ENCODE results near the gene TAB2.
"Not testable (repeated sequence)": the region's sequence is repeated elsewhere in the genome, so short reads cannot be mapped to it uniquely, and the experiment has no call there.

The TAB2 gene

DNA sequence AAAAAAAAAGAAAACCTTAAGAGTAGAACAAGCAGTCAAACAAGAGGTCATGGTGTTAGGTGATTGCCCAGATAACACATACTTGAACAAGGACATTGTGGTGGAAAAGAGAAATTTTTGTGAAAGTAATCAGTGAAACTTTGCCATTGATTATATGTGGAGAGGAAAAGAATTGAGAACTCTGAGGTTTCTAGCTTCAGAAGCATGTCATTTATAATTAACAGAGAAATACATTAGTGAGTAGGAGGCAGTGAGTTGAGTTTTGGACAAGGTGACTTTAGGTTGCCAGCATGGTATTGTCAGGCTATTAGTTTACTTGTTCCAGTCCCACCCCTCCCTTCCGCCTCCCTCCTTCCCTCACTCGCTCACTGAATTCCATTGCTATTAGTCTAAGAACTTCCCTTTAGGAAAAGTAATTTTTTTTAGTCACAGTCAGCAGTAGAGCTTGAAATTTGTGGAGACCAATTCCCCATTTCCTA lies 17.2 kb downstream of the TAB2 start:
- no peak for DNase-seq (ENCODE audit: low spot score)

DNA sequence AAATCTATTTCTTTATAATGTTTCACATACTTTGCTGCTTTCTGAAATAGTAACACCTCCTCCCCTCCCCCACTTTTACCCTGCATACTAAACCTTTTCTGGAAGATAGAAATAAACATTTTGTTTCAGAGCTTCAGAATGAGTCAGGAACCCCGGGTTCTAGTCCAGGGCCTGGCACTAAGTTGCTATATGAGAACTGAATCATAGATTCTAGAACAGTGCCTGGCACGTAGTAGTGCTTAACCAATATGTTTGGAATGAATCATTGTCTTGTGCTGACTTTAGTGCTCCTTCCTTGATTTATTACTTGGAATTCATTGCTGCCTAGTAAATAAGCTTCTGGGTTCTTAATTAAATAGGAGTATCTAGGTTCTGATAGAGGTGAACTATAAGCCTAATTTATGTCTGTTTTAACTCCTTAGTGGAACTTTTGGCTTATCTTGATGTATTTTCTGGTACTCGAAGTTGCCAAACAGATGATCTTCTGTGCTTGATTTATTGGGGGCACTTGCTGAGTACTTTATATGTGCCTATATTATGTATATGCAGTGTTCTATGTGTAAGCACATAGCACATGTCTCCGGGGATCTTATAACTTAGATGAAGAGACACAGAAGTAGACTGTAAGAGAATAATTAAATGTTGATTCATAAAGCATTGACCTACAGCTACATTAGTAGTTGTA lies 18.6 kb downstream of the TAB2 start:
- no peak for DNase-seq (ENCODE audit: low spot score)

DNA sequence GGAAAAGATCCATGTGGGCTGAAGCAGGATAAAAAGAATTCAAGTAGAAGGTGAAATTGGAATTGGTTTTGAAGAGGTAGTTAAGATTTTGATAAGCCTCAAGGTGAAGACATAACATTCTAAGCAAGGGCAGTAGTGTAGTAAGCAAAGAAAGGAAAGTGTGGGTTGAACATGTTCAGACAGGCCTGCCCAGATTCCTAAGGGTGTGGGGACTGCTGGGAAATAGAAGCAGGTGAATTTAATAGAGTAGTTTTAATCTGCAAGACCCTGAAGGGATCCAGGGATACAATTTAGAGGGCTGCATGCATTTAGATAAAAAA lies 19.1 kb downstream of the TAB2 start:
- DNase-seq (ENCODE audit: low spot score), result no peak

DNA sequence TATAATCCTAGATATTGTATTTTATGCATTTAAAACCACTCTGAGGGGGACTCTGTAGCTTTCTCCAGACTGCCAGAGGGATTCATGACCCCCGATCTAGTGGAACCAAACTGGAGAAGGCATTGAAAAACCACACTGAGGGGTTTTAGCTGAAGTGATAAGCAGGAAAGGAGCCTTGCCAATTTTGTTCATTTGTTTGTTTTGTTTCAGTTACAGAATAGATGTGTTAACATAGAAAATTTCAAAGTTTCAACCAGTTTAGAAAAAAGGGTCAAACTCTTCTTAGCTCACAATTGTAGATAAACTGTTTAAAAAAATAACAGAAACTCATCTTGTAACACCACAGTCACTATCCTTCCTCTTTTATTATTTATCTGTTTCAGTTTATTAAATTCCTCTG lies 19.8 kb downstream of the TAB2 start:
- DNase-seq (ENCODE audit: low spot score), result no peak

DNA sequence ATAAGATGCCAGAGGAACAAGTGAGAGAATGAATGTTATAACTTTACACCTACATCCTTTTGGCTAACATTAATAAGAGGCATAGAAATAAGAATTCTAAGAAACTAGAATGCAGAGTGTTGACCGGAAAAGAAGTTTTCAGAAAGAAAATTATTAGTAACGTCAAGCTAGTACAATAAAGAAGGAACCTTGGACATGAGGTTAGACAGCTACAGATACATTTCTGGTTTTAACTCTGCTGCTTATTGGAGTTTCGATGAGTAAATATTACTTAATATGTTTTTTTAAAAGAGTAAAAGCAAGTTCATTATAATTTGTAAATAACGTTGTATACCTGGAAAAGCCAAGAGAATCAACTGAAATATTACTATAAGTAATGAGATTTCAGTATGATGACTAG lies 22.7 kb downstream of the TAB2 start:
- no peak for DNase-seq (ENCODE audit: low spot score)

DNA sequence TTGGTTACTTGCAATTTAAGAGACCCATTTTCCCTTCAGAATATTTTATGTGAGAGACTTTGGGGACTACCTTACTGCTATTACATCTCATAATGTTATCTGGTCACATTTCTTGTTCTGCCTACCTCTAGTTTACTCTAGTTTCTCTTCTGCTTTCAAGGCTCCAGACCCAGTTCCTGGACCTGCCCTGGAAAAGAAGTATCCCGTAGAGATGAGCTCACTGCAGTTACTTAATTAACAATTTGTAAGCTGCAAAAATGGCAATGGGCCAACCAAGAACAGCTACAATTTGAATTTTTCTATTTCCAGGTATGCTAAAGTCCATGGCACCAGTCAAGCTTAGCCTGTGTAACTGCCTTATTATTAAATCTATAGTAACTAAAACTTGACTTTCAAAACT lies 25.0 kb downstream of the TAB2 start:
- DNase-seq (ENCODE audit: low spot score), result no peak

DNA sequence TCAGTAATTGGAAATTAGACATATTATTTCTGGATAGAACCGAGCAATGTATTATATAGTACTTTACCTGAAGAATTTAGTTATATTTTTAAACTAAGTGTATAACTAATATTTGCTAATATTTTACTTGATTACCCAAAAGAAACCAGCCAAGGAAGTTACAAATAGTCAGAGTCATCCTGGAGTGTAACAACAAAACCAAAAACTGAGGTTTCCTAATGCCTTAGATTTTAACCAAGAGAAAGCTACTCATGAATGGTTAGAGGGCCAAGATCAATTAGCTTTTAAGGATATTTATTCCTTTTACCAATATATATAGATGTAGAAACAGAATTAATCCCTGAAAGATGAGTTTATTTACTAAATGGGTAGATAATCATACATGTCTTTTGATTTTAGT lies 26.0 kb downstream of the TAB2 start:
- DNase-seq (ENCODE audit: low spot score), result no peak

DNA sequence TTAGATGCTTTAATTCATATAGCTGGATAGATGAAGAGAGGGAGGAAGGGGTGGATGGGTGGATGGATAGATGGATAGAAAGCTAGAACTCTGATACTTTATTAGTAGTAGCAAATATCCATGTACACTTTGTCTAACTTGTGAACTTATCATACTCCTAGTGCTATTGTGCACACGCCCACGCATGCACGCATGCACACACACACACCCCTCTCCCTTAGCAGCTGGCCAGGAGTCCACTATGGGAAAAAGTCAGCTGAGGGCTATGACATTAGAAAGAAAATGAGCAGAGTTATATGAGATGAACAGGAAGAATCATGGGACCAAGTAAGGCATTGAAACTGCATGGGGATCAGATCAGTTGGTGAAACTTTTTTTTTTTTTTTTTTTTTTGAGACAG lies 28.6 kb downstream of the TAB2 start:
- DNase-seq (ENCODE audit: low spot score), result no peak

DNA sequence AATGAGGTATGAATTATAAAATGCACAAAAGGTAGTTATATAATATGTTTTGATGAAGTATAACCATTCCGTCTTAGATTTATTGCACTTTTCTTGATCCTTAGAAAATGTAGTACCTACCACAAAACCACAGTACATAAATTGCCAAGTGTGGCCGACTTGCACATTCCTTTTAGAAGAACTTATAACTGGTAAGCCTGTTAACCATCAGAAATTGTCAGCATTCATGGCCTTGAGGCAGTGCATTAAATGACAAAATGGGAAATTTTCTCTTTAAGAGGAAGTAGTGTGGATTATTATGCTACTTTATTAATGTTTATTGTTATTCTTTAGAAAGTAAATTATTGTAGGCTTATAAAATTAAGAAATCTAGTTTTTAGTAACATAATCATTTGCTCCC lies 29.6 kb downstream of the TAB2 start:
- no peak for DNase-seq (ENCODE audit: low spot score)

DNA sequence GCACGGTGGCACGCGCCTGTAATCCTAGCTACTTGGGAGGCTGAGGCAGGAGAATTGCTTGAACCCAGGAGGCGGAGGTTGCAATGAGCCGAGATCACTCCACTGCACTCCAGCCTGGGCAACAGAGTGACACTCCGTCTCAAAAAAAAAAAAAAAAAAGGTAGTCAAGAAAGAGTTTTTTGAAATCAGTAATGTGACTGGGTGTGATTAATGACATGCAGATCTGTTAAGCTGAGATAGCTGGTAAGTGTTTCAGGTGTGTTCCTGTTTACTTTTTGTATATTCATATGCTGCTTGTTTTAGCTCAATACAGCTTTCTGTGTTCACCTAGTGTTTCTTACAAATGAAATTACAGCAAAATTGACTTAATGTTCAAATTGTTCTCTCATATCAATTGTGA lies 31.8 kb downstream of the TAB2 start:
- not testable (repeated sequence) for DNase-seq (ENCODE audit: low spot score)

DNA sequence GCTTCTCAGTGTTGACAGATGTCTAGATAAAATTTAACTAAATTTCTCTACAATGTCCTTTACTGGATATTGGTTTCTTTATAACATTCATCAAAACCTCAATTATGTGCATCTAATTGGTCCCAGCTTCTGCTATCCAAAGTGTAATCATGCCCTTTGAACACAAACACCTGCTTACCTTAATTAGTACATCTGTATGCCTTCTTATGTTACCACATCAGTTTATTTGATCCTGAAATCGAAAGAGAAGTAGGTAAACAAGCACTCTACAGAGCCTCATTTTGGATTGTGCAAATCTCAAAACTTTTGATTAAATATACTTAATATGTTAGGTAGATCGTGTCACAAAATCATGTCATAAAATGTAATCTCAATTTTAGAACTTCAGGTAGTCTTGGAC lies 36.5 kb downstream of the TAB2 start:
- no peak for DNase-seq (ENCODE audit: low spot score)

DNA sequence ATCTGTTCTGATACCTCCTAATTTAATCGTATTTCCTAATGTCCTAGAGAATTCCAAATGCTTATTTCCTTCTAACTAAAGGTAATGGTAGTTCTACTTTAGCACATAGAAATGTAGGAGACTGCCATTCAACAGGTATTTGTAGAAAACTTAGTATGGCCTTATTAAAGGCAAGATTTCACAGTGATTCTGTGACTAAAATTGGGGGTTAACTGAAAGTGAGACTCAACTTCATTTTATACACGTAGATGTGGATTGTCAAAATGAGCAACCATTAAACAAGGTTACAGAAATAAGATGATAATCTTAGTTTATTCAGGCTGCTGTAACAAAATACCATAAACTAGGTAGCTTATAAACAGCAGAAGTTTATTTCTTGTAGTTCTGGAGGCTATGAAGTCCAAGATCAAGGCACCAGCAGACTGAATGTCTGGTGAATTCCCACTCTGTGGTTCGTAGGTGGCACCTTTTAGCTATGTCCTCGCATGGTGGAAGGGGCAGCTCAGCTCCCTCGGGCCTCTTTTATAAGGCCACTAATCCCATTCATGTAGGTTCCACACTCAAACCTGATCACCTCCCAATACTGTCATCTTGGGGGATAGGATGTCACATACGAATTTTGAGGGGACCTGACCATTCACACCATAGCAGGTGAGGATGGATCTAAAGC lies 38.7 kb downstream of the TAB2 start:
- no peak for DNase-seq (ENCODE audit: low spot score)

DNA sequence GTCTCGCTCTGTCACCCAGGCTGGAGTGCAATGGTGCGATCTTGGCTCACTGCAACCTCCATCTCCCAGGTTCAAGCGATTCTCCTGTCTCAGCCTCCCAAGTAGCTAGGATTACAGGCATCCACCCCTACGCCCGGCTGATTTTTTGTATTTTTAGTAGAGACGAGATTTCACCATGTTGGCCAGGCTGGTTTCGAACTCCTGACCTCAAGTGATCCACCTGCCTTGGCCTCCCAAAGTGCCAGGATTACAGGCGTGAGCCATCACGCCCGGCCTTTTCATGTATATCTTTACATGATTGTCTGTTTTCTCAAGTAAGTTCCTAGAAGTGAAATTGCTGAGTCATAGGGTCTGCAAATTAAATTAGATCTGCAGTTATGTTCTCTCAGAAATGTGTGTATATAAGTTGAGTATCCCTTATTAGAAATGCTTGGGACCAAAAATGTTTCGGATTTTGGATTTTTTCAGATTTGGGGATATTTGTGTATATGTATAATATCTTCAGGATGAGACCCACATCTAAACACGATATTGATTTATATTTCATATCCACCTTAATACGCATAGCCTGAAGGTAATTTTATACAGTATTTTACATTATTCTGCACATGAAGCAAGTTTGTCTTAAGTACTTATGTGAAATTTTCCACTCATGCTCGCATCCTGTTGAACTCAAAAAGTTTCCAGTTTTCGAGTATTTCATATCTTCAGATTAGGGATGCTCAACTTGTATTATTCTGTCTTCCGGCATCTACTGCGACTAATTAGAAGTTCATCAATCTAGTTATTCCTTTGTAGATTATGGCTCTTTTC lies 40.4 kb downstream of the TAB2 start:
- no peak for DNase-seq (ENCODE audit: low spot score)

DNA sequence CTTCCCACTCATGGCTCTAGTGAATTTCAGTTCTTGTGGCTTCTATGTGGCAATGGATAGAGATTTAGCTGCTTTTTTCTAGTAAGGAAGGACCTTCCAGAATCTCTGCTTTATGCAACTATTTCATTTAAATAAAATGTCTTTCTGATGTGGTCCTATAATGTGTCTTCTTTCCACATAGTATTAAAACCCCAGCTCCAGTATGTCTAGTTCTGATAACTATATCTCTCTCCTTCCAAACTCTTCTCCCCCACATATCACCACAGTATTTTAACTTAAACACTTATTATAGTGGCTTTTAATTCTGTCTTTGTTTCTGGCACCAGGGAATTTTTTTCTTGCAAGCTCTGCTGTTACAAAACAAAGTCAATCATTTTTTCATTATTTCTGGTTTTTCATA lies 41.9 kb downstream of the TAB2 start:
- DNase-seq (ENCODE audit: low spot score), result no peak

DNA sequence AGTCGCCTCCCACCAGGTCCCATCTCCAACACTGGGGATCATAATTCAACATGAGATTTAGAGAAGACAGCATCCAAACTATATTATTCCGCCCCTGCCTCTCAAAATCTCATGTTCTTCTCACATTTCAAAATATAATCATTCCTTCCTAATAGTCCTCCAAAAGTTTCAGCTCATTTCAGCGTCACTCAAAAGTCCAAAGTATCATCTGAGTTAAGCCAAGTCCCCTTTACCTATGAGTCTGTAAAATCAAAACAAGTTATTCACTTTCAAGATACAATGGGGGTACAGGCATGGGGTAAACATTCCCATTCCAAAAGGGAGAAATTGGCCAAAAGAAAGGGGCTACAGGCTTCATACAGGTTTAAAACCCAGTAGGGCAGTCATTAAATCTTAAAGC lies 43.0 kb downstream of the TAB2 start:
- DNase-seq (ENCODE audit: low spot score), result no peak

DNA sequence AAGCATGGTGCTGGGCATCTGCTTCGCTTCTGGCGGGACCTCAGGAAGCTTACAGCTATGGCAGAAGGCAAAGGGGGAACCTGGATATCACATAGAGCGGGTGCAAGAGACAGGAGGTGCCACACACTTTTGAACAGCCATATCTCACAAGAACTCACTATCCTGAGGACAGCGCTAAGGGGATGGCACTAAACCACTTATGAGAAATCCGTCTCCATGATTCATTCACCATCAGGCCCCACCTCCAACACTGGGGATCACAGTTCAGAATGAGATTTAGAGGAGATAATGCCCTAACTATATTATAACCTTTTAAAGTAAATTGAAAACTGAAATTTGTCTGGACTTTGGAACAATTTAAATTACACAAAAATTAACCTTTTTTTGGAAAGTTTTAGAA lies 44.8 kb downstream of the TAB2 start:
- DNase-seq (ENCODE audit: low spot score), result no peak

DNA sequence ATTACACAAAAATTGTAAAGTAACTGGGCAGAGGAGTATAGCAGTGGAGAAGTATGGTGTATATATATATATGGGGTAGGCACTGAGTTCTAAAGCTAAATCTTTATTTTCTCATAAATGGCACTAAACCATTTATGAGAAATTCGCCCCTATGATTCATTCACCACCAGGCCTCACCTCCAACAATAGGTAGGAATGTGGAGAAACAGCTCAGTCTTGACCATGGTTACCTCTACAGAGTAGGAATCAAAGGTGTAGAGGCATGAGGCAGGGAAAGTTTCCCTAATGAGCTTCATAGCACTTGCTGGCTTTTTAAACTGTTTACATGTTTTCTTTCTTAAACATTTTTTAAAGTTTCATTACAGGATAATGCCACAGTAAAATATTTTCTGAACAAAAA lies 45.6 kb downstream of the TAB2 start:
- no peak for DNase-seq (ENCODE audit: low spot score)

DNA sequence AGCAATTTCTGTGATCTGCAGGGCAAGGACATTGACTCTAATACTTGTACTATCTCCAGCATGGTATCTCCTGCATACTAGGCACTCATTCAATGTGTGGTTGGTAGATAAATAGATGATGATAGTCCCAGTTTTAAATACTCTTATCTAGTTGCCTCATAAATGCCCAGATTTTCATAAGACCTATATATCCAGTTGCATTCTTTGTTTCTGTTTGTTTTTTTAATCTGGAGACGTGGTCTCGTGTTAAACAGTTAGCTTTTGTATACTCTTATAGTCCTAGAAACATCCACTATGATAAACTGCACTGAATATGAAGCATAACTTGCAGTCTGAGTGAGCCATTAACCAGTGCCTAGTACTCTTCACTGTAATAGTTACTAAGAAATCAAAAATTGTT lies 47.0 kb downstream of the TAB2 start:
- DNase-seq (ENCODE audit: low spot score), result peak; percentile 29

DNA sequence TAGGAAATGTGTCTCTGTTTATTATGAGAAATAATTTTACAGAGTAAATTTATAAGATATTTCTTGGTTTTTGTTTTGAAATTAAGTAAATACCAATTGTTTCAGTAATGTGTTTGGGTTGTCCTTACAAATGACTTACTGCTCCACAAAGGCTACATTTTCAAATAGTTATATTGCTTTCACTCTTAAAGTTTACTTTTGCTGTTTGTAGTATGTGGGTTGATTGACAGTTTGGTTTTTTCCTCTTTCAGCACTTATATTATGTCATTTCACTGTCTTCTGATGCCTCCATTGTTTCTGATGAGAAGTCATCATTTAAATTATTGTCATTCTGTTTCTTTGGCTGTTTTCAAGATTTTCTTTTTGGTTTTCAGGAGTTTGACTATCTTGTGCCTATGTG lies 47.7 kb downstream of the TAB2 start:
- DNase-seq (ENCODE audit: low spot score), result no peak

DNA sequence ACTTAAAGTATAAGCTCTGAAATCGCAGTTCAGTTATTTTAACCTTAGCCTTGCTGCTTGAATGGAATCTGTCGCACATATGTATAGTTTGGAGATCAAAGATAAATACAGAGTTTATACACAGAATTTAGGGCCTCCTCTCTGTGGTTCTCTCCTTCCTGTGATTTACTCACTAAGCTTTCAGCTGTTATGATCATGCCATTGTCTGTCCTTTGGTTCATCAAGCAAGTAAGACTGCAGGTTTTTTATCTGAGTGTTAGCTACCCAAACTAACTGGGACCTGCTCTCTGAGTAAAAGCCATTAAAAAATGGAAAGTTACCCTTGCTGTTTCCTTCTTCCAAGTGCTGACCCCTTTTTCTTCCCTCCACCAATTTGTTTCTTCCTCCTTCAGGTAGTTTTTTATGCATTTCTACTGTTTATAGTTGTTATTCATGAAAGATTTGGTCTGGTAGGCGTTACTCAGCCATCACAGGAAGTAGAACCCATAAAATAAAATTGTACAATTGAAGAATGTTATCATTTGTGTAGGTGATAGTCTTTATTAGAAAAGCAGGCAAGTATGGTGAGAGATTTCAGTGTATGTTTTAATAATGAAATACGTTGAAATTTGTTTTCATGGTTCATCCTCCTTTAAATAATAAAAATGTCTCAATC lies 48.9 kb downstream of the TAB2 start:
- no peak for DNase-seq (ENCODE audit: low spot score)

DNA sequence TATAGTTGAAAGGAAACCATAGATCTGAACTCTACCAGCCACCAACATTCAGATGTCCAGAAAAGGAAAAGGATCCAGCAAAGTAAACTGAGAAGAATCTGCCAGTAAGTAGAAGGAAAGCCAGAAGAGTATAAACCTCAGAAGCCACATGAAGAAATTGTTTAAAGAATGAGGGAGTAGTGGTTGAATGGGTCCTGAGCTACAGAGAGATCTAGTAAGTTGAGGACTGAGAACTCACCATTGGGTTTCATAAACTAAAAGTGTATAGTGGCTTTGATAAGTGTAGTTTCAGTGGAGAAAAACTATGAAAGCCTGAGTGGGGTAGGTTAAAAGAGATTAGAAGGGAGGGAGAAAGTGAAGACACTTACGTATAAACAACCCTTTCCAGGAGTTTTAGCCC lies 50.6 kb downstream of the TAB2 start:
- no peak for DNase-seq (ENCODE audit: low spot score)

DNA sequence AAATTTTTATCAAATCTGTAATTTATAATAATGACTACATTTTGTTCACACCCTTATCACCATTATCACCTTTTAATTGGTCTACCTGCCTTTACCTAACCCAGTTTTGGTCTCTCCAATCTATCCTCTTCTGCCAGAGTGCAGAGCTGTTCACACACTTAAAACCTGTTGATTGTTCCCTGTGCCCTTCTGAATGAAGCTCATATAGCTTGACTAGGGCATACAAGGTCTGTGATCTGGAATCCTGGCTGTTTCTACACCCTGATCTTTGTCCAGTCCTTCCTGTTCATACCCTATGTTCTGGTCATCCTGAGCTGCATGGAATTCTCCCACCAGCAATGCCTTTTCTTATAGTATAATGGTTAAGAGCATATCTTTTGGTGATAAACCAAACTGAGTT lies 53.6 kb downstream of the TAB2 start:
- no peak for DNase-seq (ENCODE audit: low spot score)

DNA sequence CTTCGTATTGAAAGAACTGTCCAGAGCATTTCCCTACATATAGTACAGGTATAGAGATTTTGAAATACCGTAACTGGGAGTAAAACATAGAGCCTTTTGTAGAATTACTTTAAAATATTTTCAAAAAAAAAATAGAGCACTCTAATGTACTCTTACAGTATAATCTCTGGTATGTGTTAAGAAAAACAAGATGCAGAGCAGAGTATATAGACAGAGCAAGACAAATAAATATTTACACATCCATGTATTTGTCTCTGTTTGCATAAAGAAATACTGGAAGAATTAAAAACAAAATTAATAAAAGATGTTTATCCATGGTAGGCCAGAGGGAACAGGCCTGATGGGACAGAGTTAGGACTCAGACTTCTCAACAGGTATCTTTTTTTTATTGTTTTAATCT lies 54.5 kb downstream of the TAB2 start:
- no peak for DNase-seq (ENCODE audit: low spot score)

Measured in hematopoietic multipotent progenitor cell treated with erythropoietin and hydrocortisone succinate and interleukin-3 and kit ligand, for 17 days (in vitro differentiated cells).